AG04450 (cell line): Measurements from ENCODE around the gene FLRT3. TPM values are rescaled to one million over a fixed set of nuclear protein-coding genes. Genes with fewer than 3 reads are reported as not detected.

Experiments
- CTCF ChIA-PET: fragments of 300-600, 350-600 bp; formaldehyde crosslinking; extraction: SDS; loops from one replicate; lab custom pipeline; 2022; ENCODE audit warnings: antibody characterized with exemption, inconsistent platforms; lab: Charles Lee
- POLR2A ChIA-PET: fragments of 350-600 bp; formaldehyde crosslinking; extraction: SDS; loops from one replicate; lab custom pipeline; 2021; ENCODE audit warnings: antibody characterized with exemption, inconsistent platforms; lab: Yijun Ruan, JAX
- DNase-seq: peaks from one replicate; pipeline ENCODE4 v3.0.0-alpha.2; 2011; ENCODE audit warnings: low read depth, low spot score
- H3K27ac ChIP-seq: one replicate; pipeline ENCODE4 v1.5.1; 2012; ENCODE audit warnings: low read depth, low read length, control low read depth
- H3K27me3 ChIP-seq: one replicate; pipeline ENCODE4 v1.6.0; 2012; ENCODE audit warnings: low read length; ENCODE audit not compliant: control insufficient read depth, insufficient read depth
- H3K4me3 ChIP-seq: 2 replicates; pipeline ENCODE4 v1.5.1; 2011; ENCODE audit warnings: mild to moderate bottlenecking, low read depth, low read length, control low read depth
- H3K9me3 ChIP-seq: 2 replicates; pipeline ENCODE4 v1.5.1; 2012; ENCODE audit warnings: low read length; ENCODE audit not compliant: control insufficient read depth, insufficient read depth
- CTCF ChIP-seq: IDR thresholded peaks from 2 replicates; pipeline ENCODE4 v1.5.1; 2011; ENCODE audit warnings: low read depth, low read length, control low read depth, inconsistent platforms
- polyA plus RNA-seq: library from polyadenylated mRNA; depleted of rRNA; stranded (reverse); fragments of >200 nt; gene quantifications from 2 replicates; pipeline ENCODE4 v1.2.3, GENCODE V29; 2011
- small RNA-seq: library from RNA; depleted of rRNA; stranded (forward); fragments of <200 nt; gene quantifications from one replicate; pipeline ENCODE3, GENCODE V24; 2012; ENCODE audit warnings: low read depth; ENCODE audit not compliant: insufficient read length

The FLRT3 gene
- polyA plus RNA-seq, 1 experiment = 3.0 TPM

- ChIA-PET CTCF (no interaction called here), POLR2A (no interaction called here)
- no peaks in the 10 kb centered on the region for H3K27me3 ChIP-seq
- DNase-seq = no peak
- no peak overlapping the region for H3K4me3 ChIP-seq
- no peaks in the 10 kb centered on the region for H3K9me3 ChIP-seq
- H3K27ac ChIP-seq = no peak overlapping the region
- TF ChIP-seq CTCF = no peak
These were observed 53.0 kb downstream of the FLRT3 start for GRCh38 chr20:14284443-14284842.

- no peak for TF ChIP-seq CTCF
- CTCF ChIA-PET = no interaction called here
- Histone ChIP-seq H3K9me3 (no peaks in the 10 kb centered on the region), H3K4me3 (no peak overlapping the region), H3K27ac (no peak overlapping the region), H3K27me3 (no peaks in the 10 kb centered on the region)
- POLR2A ChIA-PET = no interaction called here
- DNase-seq = no peak
These were observed 55.3 kb downstream of the FLRT3 start for GRCh38 chr20:14282140-14282539.

Small RNA genes lying within 50 kb of the gene (small RNA-seq; reads per million reads assigned to genes)
- not detected for gene RNU6-228P
